OCI-LY3 (cell line): ENCODE results near the gene GCG.

Experiments used
- EZH2phosphoT487 ChIP-seq: fragments of 200-600 bp; shearing (Covaris generic); IDR thresholded peaks from 2 replicates; pipeline ENCODE4 v1.6.1; 2018; ENCODE audit warnings: antibody characterized with exemption, mixed run types, low read depth
- TF ChIP-seq, protein P1 (sequence below): fragments of 200-600, 300-600 bp; sonication (generic); IDR thresholded peaks from 2 replicates; pipeline ENCODE4 v1.5.1; 2014; ENCODE audit warnings: antibody characterized with exemption, low read length, low read depth

DNA sequence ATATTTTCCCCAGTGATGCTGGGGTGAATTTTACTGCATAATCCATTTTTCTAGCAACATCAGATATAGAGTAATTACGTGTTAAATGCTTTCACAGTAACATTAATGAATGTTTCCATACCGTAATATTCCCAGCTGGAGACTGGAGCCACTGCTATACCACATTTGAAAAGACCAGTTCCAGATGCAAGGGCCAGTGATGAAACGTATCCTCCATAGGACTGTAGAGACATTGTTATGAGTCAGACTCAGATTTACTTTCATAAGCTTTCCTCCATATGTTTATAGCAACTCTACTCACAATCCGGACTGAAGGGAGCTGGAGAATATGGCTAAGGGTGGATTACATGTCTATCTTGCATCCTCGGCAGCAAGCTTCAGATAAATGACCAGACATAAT lies 22.7 kb upstream of the GCG start:
- TF ChIP-seq, protein P1, sequence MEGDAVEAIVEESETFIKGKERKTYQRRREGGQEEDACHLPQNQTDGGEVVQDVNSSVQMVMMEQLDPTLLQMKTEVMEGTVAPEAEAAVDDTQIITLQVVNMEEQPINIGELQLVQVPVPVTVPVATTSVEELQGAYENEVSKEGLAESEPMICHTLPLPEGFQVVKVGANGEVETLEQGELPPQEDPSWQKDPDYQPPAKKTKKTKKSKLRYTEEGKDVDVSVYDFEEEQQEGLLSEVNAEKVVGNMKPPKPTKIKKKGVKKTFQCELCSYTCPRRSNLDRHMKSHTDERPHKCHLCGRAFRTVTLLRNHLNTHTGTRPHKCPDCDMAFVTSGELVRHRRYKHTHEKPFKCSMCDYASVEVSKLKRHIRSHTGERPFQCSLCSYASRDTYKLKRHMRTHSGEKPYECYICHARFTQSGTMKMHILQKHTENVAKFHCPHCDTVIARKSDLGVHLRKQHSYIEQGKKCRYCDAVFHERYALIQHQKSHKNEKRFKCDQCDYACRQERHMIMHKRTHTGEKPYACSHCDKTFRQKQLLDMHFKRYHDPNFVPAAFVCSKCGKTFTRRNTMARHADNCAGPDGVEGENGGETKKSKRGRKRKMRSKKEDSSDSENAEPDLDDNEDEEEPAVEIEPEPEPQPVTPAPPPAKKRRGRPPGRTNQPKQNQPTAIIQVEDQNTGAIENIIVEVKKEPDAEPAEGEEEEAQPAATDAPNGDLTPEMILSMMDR: no peak
- TF ChIP-seq EZH2phosphoT487: no peak
